Coronary artery (tissue), 2 donors: ENCODE results near the gene PDK4.

ENCODE experiments used
- DNase-seq: peaks from one replicate; pipeline ENCODE4 v3.0.0-alpha.2; 2017; ENCODE audit warnings: low spot score
- H3K27ac ChIP-seq, 2 donors: fragments of 200-600 bp; sonication (generic); one replicate each; pipeline ENCODE4 v1.5.1; 2016 to 2019
- H3K4me3 ChIP-seq: fragments of 200-600 bp; sonication (generic); 2 replicates; pipeline ENCODE4 v1.5.1; 2016; ENCODE audit warnings: mild to moderate bottlenecking, moderate library complexity
- TF ChIP-seq, protein P1 (sequence below): fragments of 200-600 bp; sonication (generic); IDR thresholded peaks from one replicate; pipeline ENCODE4 v1.5.1; 2019; ENCODE audit warnings: antibody characterized with exemption

PDK4 gene

DNA sequence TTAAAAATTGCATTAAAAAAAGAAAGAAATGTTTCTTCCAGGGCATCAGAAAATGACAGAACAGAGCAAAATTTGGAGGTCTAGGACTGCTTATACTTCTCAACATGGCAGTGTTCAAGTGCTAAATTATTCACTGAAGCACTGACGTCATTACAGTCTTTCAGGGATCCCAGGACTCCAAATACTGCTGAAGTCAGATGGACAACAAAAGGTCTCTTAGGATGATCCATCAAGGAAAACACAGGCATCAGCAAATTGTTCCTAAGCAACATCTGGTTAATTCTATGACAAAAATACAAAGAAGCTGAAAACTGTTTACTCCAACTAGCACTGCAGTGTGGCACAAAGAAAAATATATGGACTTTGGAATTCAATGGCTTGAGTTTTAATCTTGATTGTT, 52.1 kb downstream of the PDK4 start:
- no peak for DNase-seq
- Histone ChIP-seq H3K4me3 (no peak overlapping the region), H3K27ac (no peak overlapping the region)
- TF ChIP-seq, protein P1, sequence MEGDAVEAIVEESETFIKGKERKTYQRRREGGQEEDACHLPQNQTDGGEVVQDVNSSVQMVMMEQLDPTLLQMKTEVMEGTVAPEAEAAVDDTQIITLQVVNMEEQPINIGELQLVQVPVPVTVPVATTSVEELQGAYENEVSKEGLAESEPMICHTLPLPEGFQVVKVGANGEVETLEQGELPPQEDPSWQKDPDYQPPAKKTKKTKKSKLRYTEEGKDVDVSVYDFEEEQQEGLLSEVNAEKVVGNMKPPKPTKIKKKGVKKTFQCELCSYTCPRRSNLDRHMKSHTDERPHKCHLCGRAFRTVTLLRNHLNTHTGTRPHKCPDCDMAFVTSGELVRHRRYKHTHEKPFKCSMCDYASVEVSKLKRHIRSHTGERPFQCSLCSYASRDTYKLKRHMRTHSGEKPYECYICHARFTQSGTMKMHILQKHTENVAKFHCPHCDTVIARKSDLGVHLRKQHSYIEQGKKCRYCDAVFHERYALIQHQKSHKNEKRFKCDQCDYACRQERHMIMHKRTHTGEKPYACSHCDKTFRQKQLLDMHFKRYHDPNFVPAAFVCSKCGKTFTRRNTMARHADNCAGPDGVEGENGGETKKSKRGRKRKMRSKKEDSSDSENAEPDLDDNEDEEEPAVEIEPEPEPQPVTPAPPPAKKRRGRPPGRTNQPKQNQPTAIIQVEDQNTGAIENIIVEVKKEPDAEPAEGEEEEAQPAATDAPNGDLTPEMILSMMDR = no peak

DNA sequence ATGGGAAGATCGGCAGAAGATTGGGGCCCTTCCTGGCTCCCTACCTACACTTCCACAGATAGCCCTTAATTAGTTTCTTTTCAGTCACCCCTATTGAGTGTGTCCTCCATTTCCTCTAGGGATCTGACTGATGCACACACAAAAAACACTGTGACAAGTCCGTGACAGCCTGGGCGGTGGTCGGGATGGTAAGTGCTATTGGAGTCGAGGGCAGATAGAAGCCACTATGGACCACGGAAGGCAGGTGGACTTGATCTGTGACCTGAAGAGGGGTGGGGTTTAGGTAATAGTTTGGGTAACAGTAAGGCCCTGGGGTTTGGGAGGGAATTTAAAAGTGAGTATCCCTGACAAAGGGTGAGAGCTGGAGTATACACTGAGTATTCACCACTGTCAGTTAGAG, 53.0 kb downstream of the PDK4 start:
- Histone ChIP-seq H3K4me3 (no peak overlapping the region), H3K27ac (no peak overlapping the region)
- DNase-seq = no peak
- TF ChIP-seq, protein P1 = no peak

DNA sequence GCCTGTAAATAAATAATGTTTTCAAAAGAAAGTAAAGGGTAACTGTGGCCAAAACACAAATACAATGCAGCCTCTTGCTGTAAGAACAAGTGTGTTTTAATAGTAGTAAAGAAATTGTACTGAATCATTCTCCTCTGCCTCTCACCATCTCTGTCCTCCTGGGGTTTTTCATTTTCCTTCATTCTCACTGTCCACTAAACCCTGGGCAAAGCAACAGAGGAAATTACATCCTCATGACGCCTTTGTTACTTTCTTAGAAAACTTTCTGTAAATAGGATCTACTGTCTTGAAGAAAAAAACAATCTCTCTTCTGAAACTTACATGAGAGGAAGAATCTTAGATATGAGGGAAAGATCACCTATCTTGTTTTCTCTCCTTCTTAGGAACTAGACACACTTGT, 56.0 kb downstream of the PDK4 start:
- H3K4me3 ChIP-seq = no peak overlapping the region
- DNase-seq = no peak
- no peak overlapping the region for H3K27ac ChIP-seq
- TF ChIP-seq, protein P1 = no peak

DNA sequence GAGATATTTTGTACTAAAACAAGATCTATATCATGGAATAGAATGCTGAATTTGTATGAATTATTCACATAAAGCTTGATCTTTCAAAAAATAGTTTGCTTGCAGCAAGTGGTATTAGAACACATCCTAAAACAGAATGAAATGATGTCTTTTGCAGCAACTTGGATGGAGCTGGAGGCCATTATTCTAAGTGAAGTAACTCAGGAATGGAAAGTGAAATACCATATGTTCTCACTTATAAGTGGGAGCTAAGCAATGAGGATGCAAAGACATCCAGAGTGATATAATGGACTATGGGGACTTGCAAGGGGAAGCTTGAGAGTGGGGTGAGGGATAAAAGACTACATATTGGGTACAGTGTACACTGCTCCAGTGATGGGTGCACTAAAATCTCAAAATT, 56.9 kb downstream of the PDK4 start:
- TF ChIP-seq, protein P1 = no peak
- DNase-seq = no peak

DNA sequence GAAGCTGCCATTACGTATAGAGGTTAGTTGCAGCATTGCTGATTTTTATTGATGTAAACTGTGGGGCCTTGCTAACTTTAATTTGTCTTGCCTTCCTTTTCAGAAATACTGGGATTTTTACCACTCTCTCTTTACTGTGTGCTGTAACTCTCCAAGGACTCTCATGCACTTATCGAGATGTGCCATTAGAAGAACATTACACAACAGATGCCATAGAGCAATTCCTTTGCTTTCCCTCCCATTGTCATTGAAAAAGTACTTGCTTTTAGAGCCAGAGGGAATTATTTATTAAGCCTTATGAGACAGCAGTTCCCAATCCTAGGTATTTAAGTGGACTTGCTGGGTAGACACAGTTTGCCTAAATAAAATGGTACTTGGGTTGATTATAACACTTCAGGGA, 58.8 kb downstream of the PDK4 start:
- H3K4me3 ChIP-seq = no peak overlapping the region
- H3K27ac ChIP-seq = no peak overlapping the region
- TF ChIP-seq, protein P1 = no peak
- DNase-seq = no peak

More for the DNA sequence above, 56.9 kb downstream of the PDK4 start:
- Histone ChIP-seq H3K4me3 (no peak overlapping the region), H3K27ac (no peak overlapping the region)

DNA sequence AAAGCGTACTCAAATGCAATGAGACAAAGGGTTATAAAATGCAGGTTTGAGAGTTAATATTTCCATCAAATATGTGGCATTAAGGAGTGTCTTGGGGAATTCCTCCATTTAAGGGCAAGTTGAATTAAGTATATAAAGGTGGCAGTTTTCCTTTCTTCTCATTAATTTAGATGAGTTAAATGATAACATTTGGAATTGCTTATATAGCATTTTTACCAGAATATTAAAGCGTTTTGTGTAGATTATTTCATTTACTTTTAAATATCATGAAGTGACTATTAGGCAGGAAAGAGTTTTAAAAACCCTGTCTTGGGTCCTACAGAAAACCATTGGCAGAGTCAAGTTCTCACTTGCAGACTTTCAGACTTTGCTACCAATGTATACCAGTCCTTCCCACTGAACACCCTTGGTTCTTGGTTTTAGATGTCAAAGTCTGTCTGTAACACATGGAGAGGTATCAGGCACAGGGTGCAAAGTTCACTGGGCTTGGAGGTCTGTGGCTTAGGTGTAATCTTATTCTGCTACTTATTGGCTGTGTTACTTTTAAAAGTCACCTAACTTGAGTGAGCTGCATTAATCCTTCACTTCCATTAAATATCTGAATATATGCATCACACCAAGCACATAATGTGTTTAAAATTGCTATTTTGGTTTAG, 59.5 kb downstream of the PDK4 start:
- no peak for DNase-seq
- Histone ChIP-seq H3K4me3 (no peak overlapping the region), H3K27ac (no peak overlapping the region)
- TF ChIP-seq, protein P1 = no peak

DNA sequence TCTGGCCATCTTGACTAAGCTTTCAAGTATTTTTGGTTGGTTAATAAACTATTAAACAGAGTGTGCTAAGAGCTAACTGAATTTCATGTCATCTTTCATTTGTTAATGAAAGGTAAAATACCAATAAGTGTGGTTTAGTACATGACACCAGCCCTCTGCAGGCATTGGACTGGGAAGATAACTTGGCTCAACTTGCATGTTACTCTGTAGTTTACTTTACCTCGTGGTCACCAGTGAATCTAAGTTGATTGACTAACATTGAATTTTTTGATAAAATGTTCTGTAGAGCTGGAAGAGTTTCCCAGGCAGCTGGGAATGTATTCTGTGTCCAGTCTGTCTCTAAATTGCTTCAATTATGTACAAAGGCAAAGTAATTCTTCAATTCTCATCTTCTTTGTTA, 60.7 kb downstream of the PDK4 start:
- H3K4me3 ChIP-seq = no peak overlapping the region

More for the DNA sequence above, 60.7 kb downstream of the PDK4 start:
- no peak for DNase-seq
- no peak overlapping the region for H3K27ac ChIP-seq
- TF ChIP-seq, protein P1 = no peak
